Middle frontal gyrus (tissue), 1 donor: ENCODE data around the gene SLC25A53.
A peak's percentile ranks its signal among the peaks of the same experiment; 100 is the strongest.
"Not testable (repeated sequence)": the region's sequence is repeated elsewhere in the genome, so short reads cannot be mapped to it uniquely, and the experiment has no call there.

Source experiments
- DNase-seq: peaks from one replicate; pipeline ENCODE4 v3.0.0-alpha.2; 2015; ENCODE audit warnings: low spot score; ENCODE audit errors: extremely low spot score

The SLC25A53 gene

DNA sequence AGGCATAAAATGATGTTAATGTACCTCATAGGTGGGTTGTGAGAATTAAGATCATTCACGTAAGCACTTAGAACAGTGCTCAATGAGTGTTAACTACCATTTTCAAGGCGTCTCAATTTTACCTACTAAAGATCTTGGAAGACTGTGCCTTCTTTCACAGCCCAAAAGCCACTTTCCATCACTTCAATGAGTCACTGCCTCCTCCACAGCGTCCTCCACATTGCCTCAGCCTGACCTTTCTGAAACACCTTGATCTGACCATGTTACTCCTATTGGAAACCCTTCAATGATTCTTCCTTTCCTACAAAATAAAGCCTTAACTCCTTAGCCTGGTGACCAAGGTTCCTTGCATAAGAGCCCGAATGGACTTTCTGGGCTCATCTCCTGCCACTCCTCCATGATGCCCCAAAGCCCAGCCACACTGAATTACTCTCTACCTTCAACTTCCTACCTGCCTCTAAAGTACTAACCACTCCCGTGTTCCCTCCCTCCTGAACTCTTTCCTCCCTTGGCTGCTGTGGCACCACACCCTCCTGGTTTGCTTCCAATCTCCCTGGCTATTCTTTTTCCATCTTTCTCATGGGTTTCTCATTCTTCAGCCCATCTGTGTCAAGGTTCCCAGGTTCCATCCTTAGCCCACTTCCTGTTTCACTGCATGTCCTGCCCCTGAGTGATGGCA is 22.1 kb downstream of the SLC25A53 start:
- no peak for DNase-seq

DNA sequence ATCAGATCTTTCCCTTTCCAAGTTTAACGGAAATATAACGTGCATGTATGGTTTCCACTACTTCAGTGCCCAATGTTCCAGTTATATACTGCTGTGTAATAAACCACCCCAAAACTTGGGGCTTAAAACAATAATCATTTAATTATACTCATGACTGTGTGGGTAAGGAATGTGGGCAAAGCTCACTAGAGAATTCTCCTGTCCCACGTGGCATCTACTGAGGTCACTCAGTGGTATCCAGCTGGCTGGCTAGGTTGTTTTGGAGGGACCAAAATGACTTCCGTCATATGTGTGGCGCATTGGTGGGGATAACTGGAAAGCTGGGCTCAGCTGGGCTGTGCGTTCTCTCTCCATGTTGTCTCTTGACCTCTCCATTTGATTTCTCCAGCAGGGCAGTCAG is 26.0 kb downstream of the SLC25A53 start:
- DNase-seq: no peak

DNA sequence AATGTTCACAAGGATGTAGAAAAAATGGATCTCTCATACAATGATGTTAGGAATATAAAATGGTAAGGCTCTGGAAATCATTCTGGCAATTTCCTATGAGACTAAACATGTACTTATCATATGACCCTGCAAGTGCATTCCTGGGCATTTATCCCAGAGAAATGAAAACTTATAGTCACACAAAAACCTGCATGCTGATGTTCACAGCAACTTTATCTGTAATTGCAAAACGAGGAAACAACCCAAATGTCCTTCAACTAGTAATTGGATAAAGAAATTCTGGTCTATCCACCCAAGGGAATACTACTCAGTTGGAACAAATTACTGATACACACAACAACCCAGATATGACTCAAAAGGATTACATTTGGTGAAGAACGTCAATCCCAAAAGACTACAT is 30.0 kb downstream of the SLC25A53 start:
- DNase-seq: no peak

GRCh38 chrX:104122829-104123228 is 34.0 kb downstream of the SLC25A53 start:
- DNase-seq: no peak

DNA sequence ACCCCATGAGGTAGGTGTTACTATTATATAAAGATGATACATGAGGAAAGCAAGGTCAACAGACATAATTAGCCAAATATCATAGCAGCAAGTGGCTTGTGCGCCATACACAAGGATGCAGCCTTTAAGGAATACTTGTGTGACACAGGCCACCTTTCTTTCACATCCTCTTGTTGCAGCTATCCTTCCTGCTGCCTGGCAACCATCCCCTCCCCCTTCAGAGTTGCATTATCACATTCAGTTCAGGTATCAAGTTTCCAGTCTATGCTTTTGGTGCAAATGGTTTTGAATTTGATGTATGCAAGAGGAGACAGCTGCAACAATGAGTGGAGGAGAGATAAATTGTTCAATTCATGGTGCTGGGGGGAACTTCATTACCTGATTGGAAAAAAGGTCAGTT is 38.0 kb downstream of the SLC25A53 start:
- DNase-seq: no peak

GRCh38 chrX:104117759-104118158 is 39.0 kb downstream of the SLC25A53 start:
- no peak for DNase-seq

DNA sequence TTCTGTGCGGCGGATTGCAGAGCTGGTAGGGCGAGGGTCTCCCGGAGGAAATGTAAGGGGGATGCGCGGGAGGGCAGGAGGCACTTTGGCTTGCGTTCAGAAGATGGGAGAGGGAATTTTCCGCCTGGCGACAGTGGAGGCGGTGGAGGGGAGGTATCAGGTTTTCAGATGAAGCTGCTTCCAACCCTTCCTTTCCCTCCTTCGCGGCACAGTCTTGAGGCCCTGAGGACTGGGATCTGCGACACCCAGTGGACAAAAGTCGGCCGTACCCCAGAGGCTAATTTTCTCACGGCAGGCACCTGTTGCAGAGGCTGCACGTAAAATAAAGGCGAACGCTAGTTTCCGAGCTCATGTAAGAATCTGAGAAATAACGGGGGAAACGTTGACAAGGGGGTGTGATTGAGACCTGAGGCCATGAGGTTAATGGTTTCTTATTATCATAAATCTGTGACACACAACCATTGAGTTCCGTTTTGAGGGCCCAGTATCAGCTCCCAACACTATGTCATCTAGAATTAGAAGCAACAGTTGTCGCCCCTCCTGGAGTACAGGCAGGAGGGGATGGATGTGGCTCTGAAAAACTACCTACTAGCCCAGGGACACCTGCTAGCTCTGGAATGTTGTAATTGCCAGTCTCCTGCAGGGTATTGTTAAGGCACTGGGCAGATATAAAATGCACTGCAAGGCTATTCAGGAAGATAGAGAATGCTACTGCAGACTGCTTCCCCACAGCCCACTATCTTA is 43.4 kb downstream of the SLC25A53 start:
- DNase-seq: peak; percentile 31

DNA sequence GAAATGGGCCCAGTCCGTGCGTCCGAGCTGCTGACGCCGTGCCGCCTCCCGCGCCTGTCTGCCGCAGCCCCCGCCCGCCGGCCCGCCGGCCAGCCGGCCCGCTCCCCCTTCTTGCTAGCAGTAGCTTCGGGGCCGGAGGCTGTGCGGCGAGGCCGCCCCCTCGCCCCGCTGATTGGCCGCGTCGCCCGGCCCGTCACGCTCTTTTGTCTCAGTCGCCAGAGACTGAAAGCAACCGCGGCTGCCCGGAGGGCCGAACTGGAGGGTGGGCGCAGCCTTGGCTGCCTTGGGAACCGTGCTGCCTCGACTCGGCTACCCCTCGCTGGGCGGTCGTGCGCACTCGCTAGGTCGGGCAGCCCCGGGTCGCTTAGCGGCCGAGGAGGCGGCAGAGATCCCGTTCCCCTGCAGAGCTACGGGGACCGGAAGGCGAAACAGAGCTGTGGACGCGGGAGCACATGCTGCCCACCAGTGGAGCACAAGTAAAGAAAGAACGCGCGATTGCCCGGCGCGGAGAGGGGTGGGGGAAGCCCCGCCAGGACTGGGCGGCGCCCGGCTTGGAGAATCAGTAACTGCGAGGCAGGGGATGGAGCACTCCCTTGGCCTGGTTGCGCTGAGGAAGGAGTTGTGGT is 44.4 kb downstream of the SLC25A53 start, which contains the start of gene ZCCHC18:
TSS of gene ZCCHC18 (plus strand) at position 198 of the 626 bp plus-strand sequence. CDS start 1,589 bp downstream, outside the sequence.
- DNase-seq: no peak

DNA sequence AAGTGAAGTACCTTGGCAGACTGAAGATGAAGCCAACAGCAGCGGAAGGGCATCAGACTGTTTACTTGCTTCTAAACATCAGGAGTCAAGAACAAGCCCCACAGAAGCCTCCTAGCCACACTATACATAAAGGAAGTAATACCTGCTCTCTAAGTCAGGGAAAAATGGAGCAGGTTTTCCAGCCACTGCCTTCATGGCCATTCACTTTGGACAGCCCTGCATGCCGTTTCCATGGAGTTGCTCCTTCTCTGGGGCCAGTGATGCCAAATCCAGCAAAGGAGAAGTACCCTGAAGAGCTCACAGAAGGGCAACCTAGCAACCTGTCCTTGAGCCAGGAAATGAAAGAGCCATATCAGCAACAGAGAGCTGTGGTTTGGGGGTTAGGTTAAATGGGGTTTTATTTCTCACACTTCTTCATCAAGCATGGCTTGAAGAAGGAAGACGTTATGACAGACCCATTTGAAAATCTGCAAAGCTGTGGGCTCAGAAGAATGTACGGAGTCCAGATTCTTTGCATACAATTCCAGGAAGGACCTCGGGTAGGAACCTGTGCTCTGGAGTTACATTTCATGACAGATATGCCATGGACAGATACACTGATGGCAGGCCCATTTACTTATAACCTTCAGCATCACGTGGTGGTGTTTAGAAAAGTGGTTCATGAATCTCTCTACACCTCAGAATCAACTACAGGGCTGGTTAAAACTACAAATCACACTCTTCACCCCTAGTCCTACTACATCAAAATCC is 46.1 kb downstream of the SLC25A53 start:
- not testable (repeated sequence) for DNase-seq

DNA sequence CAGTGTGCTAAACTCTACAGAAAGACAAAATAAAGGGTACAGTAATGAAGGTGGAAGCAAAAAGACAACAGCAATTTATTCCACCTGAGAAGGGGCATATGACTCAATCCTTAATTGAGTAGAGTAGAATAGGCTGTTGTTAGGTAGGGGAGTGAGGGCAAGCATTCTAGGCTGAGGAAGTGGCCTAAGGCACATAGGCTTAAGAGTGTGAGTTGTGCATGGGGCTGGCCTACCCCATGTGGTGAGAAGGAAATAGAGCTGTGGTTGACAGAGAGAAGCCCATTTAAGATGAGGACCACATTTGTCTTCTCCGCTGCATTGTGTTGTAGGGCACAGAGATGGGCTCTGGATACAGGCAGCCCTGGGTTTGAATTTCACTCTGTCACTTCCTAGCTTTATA is 47.9 kb downstream of the SLC25A53 start:
- DNase-seq: no peak

- DNase-seq: no peak
Observed at GRCh38 chrX:104105330-104106262, 51.2 kb downstream of the SLC25A53 start.

DNA sequence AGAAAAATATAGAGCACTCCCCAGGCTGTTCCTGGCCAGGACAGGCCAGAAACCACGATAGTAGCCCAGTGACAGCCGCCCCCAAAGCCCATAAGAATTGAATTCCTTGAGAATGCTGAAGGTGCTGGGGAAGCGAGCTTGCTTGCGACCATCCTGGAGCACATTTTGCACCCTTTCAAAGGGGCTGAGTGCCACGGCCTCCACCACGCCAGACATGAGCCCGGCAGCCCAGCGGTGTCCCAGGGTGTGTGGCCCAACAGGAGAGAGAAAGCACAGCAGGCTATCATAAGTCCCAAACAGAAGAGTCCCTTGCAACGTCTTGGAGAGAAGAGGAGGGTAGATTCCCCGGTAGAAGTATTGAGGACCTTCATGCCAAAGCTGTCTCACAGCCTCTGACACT is 52.1 kb downstream of the SLC25A53 start:
- DNase-seq: no peak

DNA sequence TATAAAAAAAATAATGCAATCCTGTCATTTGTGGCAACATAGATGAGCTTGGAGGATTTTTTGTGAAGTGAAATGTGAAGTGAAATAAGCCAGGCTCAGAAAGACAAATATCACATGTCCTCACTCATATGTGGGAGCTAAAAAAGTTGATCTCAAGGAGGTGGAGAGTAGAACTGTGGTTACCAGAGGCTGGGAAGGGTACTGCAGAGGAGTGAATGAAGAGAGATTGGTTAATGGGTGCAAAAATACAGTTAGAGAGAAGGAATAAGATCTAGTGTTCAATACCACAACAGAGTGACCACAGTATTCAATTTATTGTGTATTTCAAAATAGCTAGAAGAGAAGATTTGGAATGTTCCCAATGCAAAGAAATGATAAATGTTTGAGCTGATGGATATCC is 57.9 kb downstream of the SLC25A53 start:
- no peak for DNase-seq

- DNase-seq: peak; percentile 27
Observed at GRCh38 chrX:104098151-104098808, 58.5 kb downstream of the SLC25A53 start.

DNA sequence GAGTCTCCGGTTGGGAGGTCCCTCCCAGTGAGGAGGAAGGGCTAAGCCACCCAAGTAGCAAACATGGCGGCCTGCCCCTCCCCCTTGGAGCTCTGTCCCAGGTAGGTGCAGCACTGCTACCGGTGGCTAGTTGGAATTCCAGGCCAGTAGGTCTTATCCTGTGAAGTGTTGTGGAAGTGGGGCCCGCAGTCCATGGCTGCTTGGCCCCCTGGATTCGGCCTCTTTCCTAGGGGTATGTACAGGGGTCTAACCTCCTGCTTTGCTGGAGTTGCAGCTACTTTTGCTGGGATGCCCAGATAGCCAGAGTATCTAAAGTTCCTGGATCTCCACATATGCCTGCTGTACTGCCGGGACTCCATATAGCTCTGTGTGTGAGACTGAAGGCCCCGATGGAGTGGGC is 70.9 kb downstream of the SLC25A53 start:
- DNase-seq: no peak

GRCh38 chrX:104085477-104085876 is 71.3 kb downstream of the SLC25A53 start:
- DNase-seq: no peak

DNA sequence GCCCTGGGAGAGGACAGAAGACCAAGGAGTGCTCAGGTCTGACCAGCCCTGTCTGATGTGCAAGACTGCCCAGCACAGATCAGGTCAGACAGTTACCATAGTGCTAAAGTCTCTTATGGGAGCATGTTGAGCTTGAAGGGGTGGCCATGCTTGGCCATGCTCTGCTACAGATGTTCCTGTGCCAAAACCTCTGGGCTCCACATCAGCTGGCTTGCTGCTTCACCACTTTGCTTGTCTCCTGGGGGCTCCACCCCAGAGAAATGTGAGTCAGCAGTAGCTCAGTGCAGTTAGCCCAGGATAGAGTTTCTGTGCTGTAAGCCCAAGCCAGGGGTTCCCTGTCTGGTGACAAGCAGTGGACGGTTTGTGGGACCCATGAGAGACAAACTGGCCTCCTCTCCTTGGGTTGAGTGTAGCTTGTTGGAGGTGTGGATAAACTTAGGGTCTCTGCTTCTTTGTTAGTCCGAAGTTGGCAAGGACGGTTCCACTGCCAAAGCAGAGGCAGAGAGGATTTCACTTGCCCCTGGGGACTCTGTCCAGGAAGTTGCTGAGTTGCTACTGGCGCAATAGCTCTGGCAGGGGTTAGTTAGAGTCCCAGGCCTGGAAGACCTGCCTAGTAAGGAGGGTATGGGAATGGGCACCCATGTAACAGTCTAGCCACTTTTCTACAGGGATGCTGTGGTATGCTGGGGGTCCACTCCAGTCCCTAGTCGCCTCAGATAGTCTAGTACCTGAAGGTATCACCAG is 72.1 kb downstream of the SLC25A53 start:
- no peak for DNase-seq

GRCh38 chrX:104084063-104084462 is 72.7 kb downstream of the SLC25A53 start:
- DNase-seq: no peak

DNA sequence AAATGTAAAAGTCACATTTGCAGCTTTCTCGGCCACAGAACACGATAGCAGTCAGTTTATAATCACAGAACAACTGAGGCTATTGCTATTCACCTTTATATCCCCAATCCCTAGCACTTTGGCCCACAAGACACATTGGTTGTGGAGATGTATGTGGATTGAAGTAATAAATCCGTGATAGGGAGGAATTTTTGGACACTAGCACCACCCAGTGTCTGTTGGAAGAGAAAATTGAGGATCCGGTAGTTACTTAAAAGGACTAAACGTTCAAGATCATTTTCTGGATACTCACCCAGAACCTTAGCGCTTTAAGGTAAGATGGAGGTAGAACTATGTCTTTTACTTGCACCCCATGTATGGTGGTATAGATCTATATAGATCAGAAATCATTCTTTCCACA is 79.0 kb downstream of the SLC25A53 start:
- DNase-seq: not testable (repeated sequence)
